Measurements from ENCODE around the gene MYO5C.

- TF ChIP-seq CTCF (IDR thresholded peaks at IDR 0.05; ENCODE audit: insufficient read depth, low read depth, low read length) (no peak), EZH2 (IDR thresholded peaks at IDR 0.05; ENCODE audit: insufficient read depth, low read length) (peak; percentile 73)
Observed at GRCh38 chr15:52295421-52296001, at the start of gene MYO5C.

Data from astrocyte (in vitro differentiated cells and primary cell).